DMS53 treated with DMSO at 0.1 percent for 48 hours (cell line): ENCODE measurements around the gene OPN1MW2.
"Not testable (repeated sequence)": the region's sequence is repeated elsewhere in the genome, so short reads cannot be mapped to it uniquely, and the experiment has no call there.

Source experiments
- DNase-seq: peaks from one replicate; lab custom pipeline; 2025; ENCODE audit not compliant: unreplicated experiment; lab: John Stamatoyannopoulos, UW

Gene OPN1MW2

GRCh38 chrX:154263072-154263471, 43.5 kb downstream of the OPN1MW2 start:
- not testable (repeated sequence) for DNase-seq

DNA sequence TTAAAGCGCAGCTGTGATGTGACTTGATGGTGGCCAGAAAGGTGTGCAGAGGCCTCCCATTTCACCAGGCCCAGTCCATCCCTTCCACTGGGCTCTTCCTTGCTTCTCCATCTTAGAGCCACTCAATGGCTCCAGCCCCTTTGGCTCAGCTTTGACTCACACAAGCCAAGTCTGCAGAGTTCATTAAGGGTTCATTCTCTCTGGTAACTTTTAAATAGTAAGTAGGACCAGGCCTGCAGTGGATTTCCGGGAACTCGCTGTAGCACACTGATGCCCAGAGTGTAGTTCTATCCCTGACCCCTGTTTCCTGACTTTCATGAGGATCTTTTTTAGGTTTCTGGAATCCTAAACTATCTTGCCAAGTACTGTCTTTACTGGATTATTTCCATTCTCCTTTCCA, 49.7 kb downstream of the OPN1MW2 start:
- not testable (repeated sequence) for DNase-seq
